Activated T-helper 9 cell treated with anti-CD3 and anti-CD28 coated beads, Interleukin-2, amount 50 U/mL, for 16 hours (primary cell): ENCODE measurements around the gene RACGAP1.
"Not testable (repeated sequence)": the region's sequence is repeated elsewhere in the genome, so short reads cannot be mapped to it uniquely, and the experiment has no call there.

Experiments
- DNase-seq: peaks from one replicate; pipeline ENCODE4 v3.0.0-alpha.2; 2020; ENCODE audit warnings: low read depth

The RACGAP1 gene

GRCh38 chr12:50030449-50030848 lies 5.2 kb upstream of the RACGAP1 start:
- not testable (repeated sequence) for DNase-seq

DNA sequence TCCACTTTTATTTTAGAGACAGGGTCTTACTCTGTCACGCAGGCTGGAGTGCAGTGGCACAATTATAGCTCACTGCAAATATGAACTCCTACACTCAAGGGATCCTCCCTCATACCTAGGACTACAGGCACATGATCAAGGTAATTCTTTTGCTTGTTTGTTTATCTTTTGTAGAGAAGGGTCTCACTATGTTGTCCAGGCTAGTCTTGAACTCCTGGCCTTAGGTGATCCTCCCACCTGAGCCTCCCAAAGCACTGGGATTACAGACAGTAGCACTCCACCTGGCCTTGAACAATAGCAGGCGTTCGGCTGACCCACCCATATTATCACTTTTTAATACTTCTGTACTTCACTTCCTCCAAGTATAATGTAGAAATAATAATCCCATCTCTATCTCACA lies 1.4 kb upstream of the RACGAP1 start:
- no peak for DNase-seq

DNA sequence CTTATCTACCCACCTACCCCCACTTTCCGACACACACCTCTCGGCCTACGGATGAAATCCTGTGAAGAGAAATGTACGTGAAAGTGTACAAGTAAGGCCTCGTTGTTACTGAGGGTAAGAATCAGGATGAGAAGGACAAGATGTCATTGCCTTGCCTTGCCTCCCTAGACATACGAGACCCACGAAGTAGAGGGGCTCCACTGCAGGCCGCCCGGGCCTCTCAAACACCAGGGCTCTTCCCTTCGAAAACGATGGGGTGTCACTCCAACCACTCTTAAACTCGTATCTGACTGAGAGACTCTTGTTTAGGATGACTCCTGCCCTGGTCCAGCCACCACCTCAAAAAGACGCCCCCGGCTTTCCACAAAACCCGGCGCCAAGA lies 498 bp downstream of the RACGAP1 start:
- no peak for DNase-seq

DNA sequence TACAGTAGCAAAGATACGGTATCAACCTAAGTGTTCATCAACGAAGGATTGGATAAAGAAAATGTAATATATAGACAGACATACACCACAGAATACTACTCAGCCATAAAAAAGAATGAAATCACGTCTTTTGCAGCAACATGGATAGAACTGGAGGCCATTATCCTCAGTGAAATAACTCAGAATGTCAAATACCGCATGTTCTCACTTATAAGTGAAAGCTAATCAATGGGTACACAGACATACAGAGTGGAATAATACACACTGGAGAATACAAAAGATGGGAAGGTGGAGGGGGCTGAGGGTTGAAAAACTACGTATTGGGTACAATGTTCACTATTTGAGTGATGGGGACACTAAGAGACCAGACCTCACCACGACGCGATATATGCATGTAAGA lies 1.1 kb downstream of the RACGAP1 start:
- no peak for DNase-seq

DNA sequence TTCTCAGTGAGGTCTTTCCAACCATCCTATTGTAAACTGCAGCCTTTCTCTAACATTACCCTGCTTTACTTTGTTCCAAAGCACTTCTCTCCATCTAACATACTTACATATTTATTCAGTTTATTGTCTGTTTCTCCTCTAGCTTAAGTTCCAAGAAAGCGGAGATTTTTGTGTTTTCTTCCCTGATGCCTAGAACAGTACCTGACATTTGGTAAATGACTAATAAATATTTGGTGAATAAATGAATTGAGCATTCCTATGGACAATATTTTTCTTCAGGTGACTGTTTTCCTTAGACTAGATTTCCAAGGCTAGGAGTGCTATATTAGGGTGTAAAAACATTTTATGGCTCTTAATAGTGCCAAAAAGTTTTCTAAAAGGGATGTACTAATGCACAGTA lies 2.4 kb downstream of the RACGAP1 start:
- DNase-seq, result no peak

GRCh38 chr12:50021031-50021430 lies 4.3 kb downstream of the RACGAP1 start:
- DNase-seq, result no peak

DNA sequence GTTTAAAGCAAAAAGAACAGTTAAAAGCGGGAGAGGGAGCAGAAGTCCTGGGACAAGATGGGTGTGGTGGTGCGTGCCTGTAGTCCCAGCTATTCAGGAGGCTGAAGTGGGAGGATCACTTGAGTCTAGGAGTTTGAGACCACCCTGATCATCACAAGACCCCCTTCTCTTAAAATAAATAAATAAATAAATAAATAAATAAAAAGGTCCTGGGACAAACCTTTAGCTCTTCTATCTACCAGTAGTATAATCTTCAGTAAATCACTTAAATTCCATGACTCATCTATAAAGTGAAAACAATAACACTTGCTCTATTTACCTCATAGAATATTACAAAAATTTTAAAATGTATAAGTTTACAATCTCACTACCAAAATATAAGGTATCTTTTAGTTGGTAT lies 5.8 kb downstream of the RACGAP1 start:
- no peak for DNase-seq

- no peak for DNase-seq
Measured at GRCh38 chr12:50018968-50019367, 6.3 kb downstream of the RACGAP1 start.

DNA sequence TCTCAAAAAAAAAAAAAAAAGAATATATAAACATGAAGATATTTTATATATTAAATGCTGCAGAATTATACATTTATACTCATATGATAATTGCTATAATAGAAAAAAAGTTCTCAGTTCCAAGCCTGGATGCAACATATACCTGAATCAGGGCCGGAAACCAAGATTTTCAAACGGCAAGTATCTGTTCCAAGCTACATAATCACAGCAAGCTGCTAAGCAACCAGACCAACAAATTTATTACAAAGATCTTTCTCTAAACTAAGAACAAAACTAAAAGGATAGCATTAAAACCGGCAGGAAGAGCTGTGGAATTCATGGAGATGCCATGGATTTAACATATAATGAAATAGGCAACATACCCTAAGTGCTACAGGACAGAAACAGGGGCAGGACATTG lies 7.1 kb downstream of the RACGAP1 start:
- no peak for DNase-seq

DNA sequence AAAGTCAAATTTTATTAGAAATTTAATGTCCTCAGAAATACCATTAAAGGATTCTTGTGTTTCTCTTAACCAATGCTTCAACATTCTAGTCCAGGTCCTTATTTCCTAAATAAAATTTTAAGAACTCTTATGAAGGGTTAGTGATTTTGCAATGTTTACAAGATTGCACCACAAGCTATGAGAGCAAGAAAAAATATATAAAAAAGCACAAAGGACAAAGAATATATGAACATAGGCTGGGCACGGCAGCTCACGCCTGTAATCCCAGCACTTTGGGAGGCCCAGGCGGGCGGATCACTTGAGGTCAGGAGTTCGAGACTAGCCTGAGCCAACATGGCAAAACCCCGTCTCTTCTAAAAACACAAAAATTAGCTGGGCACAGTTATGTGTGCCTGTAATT lies 7.7 kb downstream of the RACGAP1 start:
- DNase-seq, result no peak

DNA sequence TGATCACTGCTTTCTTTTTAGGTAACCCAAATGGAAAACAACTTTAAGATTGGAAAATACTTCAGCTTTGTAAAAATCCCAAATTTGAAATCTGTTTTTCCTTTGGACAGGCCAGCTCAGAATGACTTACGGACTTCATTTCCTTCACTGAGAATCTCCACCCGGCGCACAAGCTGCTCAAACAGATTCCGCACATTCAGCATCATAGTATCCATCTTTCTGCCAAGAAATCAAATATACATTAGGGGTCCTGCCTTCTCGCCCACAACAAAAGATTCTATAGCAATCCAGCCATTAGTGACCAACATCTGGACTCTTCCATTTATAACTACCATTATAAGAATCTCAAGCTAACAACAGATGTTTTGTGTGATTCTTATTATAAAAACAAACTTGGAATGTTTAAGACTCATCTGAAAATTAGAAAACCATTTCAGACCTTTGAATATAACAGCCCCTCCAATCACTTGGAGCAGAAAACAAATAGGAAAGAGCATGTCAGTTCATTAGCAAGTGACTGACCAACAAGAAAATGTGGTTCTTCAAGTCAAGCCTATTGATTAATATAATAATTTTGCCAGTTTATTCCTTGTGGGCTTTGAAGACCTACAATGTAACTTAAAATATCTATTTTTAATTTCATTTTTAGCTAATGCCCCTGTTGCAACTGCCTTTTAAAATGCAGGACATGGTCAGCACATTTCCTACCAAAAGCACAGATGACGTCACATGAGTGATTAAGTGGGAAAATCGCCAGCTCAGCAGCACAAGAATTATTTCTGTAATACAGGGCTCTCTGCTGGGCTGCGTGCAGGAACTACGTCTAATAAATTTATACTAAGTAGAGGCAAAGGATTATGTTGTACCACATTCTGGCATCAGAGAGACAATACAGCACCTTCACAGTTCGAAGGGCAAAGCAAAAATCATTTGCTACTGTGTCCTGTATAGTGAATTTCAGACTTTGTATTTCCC lies 8.5 kb downstream of the RACGAP1 start:
- DNase-seq, result no peak

DNA sequence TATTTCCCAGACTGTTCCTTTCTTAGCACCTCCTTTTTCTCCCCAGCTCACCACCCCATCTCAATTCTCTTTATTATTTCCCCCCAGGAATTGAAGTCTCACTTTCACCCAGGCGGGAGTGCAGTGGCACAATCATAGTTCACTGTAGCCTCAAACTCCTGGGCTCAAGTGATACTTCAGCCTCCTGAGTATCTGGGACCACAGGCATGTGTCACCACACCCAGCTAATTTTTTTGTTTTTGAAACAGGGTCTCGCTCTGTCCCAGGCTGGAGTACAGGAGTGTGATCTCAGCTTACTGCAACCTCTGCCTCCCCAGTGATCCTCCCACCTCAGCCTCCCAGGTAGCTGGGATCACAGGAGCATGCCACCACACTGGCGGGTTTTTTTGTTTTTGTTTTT lies 11.0 kb downstream of the RACGAP1 start:
- no peak for DNase-seq

DNA sequence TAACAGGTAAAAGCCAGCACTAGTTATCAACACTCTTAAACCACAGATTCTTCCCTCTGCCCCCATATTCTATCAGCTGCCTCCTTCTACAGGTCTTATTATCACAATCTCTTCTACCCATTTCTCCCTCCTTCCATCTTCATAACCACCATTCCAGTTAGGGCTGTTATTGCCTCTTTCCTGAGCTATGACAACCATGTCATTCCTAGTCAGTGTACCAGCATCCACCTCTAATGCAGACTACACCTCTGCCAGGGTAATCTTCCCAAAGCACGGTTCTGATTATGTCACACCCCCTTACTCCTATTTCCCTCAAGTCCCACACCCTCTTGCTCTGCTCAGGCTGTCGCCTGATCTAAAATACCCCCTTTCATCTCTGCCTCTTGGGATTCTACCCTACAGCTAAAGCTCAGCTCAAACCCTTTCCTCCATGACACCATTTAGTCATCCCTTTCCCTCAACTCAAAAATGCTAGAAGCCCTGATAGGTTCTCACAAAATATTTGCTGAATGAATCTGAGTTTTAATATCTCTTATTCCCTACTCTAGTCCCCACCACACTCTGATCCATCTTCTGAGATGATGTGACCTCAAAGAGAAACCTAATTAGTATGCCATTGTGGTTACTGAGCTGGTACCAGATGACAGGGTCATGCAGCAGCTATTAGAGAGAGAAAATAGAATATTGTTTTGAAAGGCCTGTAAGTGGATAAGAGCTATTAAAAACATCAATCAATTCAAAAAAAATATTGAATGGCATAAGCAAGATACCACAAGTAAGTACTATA lies 11.7 kb downstream of the RACGAP1 start:
- DNase-seq, result no peak

- DNase-seq, result no peak
Measured at GRCh38 chr12:50006754-50007442, 18.4 kb downstream of the RACGAP1 start.

DNA sequence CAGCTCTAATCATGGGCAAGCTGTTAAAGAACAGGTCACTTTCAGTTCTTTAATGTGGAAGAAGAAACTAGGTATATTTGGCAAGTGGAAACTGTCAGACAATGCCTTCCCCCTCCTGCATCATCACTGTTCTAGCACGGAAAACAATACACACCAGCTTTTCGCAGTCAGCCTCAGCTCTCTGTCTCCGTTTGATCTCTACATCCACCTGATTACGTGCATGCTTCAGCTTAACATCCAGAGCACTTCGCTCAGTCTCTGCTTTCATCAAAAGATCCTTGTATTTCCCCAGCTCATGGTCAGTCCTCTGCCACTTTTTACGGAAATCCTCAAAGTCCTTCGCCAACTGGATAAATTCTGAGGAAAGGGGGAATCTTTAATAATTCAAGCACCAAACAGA lies 19.0 kb downstream of the RACGAP1 start:
- no peak for DNase-seq

DNA sequence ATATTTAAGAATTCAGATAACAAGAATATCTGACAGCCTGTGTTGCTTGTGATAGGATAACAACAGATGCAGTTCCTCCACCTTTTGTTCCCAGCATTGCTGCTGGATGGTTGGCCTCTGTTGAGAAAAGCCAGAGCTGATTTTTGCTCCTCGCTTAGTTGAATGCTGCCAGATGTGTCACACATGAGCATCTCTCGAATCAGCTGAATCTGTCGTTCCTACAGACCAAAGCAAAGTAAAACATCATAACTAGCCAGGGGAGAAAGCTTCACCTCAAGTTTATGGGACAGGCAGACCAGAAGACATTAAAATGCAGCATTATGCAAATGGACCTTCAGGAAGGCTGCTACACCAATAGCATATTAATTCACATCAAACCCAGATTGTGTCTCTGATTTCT lies 20.1 kb downstream of the RACGAP1 start:
- no peak for DNase-seq

DNA sequence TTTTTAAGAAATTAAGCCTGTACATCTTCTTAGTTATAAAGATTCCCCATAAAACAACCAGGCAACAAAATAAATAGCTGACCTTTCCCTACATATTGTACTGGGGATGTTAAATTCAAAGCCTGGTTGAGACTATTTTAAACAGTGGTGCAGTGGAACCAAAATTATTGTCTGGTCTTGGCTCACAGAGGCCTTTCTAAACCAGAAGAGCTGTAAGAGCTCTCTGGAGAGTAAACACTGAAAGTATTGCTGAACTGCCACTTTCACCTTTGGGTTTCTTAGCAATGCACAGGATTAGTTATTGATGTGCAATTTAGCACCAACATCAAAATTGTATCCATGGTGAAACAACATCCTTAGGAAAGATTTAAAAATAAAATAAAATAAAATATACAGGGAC lies 20.6 kb downstream of the RACGAP1 start:
- DNase-seq, result no peak

DNA sequence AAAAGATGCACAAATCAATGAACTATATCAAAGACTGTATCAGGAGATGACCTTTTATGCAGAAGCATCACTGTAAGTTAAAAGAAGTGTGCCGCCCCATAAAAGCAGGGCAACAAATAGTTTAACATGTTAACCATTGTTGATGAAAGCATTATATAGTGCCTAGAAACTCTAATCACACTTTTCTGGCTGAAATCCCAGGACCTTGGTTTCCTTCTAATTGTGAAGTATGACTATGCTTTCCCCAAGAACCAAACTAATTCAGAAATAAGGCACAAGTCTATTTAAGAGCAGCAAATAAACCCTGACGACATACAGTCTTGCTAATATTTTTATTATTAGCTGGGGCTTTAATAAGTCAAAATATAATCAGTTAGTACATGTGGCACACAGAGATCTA lies 21.7 kb downstream of the RACGAP1 start:
- DNase-seq, result no peak

DNA sequence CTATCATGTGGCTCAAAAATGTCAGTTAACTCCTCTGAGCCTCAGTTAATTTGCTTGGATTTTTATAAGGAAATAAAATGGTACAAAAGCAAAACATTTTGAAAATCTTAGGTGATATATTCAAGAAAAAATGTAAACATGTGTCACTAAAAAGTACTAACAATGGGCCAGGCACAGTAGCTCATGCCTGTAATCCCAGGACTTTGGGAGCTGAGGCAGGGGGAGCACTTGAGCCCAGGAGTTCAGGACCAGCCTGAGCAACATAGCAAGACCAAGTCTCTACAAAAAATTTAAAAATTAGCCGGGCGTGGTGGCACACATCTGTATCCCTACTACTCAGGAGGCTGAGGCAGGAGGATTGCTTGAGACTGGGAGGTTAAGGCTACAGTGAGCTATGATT lies 26.8 kb downstream of the RACGAP1 start:
- no peak for DNase-seq

- DNase-seq, result no peak
Measured at GRCh38 chr12:49990273-49990672, 35.0 kb downstream of the RACGAP1 start.

DNA sequence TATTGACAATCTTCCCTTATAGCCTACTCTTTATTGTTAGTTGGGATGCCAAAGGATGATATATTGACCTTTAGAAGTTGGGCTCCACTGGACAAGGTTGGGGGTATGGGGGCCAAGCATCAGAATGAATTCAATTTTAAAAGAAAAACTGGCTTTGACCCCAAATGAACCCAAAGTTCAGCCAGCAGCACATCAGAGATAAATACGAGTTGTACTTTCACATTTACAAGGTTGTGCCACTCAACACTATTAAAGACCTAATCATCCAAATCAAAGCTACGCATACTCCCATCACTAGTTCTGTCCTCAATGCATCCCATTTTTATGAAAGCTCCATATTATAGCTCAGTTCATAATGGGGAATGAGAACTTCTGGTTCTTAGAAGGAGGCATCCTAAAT lies 35.9 kb downstream of the RACGAP1 start:
- not testable (repeated sequence) for DNase-seq

DNA sequence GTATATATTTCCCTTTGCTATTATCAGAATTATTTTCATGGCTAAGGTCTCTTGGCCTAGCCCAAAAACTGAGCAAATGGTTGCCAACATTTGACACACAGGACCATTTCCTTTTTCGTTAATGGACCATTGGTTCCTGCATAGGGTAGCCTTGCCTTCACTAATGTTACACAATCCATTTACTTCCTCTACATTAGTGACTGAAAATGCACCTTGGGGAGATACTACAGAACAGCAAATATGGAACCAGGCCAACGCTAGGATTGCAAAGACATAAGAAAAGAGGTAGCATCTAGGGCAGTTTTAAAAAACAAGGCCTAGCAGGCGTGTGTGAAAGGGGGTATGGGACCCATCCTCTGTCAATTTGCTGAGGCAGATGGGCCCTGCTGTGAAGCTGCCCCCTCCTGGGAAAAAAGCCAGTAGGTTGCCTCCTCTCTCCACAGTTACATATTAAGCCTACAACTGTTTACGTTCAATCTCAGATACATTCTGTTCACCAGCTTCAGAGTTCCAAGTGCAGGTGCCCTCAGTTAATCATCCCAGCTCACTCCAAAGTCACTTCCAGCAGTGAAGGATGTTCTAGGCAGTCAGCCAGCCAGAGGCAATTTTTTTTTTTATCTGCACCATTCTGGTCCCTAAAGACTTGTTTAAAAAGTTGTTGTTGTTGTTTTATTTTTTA lies 37.5 kb downstream of the RACGAP1 start:
- DNase-seq, result no peak
